ENCODE measurements around the gene LAMC1.

The LAMC1 gene

DNA sequence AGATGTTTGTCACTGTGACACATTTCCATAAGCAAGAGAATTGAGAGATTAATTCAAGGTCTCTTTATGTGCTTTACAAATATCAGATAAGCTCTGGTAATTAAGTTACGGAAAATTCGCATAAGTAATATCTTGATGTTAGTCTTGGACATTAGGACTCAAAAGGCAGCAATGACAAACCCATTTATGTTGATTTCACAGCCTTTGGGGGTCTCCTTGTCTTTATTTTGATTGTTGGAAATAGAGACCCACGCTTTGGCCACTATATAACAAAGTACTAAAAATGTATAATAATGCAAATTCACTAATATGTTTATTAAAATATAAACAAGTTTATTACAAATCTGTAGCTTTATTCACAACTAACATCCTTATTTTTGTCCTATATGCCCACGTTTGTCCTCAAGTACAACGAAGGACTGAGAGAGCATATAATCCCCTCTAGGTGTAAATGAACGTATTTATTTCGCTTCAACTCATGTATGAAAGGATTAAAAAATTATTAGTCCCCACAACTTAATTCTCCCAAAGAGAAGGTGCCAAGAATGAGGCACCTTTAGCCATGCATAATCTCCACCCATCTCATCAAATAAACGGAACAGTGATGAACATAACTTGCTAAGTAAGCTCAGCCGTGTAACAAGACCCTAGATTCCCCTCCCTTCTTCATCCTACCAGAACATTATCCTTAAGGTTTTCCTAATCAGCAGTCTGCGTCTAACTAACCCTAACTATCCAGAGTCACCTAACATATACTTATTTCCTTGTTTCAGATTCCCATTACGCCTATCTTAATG is 1.6 kb upstream of the LAMC1 start:
- no peak for DNase-seq

DNA sequence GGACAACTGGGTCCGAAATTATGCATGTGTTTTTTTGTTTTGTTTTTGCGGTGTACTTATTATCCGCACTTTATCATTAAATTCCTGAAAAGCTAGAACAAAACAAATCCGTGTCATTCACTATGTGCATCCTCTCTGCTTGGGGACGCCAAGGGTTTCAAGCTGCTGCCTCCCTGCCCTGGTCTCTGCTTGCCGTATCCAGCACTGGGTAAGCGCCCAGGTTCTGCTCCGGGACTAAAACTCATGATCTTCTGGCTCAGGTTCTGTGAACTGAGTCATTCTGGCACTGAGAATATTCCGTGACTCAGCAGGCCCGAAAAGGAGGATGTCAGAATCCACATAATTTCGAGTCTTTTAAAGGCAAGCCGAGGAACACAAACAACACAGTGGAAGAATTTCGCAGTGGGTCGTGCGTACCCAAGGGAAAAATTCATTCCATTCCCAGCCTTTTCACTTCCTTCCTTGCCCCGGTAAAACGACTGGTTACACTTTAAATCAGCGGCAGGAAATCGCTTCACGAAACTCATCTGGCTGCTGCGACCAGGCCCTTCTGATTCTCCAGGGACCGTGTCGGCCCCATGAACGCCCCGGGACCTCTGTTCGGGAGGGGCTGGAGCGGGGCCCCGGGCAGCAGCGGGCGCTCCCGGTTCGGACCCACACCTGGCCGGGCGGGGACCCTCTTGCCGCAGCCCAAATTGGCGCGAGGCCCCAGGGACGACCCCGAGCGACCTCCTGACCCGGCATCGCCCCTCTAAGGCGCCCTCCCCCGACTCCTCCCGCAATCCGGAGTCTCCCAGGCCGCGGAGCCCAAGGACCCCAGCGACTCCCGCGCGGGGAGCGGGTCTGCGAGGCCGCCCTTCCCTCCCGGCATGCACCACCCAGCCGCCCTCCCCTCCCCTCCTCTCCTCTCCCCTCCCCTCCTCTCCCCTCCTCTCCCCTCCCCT is 746 bp upstream of the LAMC1 start:
- peak; percentile 89 for DNase-seq

DNA sequence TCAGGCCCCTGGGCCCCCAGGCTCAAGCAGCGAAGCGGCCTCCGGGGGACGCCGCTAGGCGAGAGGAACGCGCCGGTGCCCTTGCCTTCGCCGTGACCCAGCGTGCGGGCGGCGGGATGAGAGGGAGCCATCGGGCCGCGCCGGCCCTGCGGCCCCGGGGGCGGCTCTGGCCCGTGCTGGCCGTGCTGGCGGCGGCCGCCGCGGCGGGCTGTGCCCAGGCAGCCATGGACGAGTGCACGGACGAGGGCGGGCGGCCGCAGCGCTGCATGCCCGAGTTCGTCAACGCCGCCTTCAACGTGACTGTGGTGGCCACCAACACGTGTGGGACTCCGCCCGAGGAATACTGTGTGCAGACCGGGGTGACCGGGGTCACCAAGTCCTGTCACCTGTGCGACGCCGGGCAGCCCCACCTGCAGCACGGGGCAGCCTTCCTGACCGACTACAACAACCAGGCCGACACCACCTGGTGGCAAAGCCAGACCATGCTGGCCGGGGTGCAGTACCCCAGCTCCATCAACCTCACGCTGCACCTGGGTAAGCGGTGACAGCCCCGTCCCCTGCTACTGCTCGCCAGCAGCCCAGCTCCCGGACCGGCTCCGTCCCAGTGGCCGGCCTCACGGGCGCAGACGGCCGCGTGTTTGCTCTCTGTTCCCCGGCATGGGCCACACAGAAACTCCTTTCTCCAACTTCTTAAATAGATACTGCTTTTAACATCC is 539 bp downstream of the LAMC1 start:
- peak; percentile 78 for DNase-seq

DNA sequence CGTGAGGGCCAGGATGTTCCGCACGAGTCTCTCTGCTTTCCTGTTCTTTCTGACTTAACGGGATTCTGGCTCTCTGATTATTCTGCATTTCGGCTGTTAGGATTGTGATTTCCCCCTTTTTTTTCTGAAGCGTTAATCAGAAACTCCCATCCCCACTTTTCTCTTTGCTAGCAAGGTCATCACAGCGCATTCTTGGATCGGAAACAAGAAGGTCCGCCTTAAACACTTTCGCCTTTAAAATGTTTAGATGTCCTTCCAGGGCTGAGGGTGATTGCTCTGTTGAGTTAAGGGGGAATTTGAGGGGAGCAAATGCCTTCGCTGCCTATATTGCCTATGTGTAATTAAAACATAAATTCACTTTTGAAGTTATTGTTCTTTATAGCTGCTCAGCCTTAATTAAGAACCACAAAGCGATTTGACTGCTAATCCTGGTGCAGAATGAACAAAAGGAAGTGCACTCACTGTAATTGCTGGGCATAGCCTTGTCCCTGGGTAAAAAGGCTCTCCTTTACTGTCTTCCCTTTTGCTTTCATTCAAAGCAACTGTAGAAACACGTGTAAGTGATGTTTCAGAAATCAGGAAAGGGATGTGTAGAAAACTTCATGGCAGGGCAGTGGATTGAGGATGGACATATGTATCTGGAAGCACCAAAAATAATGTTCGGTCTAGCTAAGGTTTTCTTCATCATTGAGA is 1.2 kb downstream of the LAMC1 start:
- DNase-seq: no peak

DNA sequence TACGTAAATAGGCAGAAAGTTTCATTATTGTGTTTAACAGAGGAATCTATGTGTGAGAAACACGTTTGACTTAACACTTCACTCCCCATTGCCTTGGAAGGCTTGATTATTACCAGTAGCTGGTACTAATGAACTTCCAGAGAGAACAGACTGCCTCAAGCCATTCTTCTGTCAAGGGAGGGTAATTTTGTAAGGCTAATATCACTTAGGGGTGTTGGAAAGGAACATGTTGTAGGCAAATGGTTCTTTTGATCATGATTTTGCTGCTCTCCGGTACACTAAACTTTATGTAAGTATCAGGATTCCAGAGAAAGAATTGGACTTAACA is 1.8 kb downstream of the LAMC1 start:
- no peak for DNase-seq

DNA sequence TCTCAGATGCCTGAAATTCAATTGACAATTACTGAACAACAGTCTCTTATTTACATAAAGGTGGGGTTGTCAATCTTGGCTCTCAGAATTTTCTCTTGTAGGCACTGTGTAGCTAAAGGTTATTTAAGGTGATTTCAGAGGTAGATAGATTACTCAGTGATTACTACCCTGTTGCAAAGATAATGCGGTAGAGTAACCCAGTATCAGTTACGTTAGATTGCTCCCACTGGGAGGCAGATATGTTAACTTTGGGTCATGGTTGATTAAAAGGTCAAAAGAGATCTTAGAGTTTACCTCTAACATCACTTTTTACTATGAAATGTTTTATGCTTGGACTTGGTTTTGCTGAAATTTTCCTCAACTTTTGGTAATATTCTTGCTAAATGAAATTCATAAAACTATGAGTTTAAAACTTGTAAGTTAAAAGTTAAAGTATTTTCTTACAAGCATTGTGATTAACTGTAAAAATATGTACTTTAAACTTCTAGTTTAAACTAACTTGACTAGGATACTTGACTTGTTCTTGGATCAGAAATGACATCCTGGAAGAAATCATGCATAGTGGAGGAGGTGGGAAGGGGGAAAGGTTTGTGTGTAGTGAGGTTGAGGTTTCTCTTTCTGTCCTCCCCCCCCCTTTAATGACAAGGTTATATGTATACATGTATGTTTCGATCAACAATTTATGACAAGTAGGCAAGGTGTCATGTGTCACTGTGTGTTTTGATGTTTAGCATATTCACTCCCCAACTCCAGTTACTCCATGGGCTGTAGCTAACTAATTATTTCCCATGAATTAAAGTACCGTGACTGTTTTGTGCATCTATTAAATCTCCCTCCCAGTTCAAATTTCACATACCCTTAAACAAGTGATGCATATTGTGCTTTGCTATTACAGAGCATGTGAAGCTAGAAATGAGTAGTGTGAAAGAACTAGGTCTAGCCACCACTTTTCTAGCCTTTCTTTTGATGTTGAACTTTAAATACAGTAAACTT is 2.9 kb downstream of the LAMC1 start:
- DNase-seq: no peak

DNA sequence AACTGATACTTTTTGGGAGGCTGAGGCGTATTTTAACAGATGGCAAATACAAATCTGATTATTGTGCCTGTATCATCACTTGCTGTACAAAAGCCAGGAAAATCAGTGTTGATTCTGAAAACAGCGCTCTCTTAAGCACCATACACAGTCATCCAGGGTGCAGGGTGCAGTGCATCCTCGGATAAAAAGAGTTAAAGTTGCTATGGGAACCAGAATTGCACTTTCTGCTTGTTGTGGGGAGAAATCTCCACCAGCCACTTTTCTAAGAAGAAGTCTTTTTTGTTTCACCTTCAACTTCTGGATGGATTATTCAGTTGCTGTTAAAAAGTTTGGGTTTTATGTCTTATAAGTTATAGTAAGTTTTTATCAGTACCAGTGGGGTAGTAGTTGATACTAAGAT is 3.8 kb downstream of the LAMC1 start:
- no peak for DNase-seq

DNA sequence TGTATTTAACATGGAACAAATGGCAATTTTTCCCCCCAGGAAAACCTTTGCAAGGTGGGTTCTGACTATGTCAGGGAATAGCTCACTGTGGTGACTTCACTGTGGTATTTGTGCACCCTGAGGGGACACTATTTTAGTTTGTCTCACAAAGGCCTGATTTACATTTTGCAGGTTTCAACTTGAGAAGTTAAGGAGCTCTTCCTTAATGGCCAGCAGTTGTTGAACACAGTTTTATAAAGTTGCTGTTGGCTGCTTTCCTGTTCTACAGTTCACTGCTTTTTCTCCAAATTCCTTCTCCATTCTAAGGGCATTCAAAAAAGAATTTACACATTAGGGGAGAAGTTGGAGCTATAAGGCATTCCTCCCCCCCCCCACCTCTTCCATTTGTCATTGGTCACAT is 4.6 kb downstream of the LAMC1 start:
- DNase-seq: no peak

DNA sequence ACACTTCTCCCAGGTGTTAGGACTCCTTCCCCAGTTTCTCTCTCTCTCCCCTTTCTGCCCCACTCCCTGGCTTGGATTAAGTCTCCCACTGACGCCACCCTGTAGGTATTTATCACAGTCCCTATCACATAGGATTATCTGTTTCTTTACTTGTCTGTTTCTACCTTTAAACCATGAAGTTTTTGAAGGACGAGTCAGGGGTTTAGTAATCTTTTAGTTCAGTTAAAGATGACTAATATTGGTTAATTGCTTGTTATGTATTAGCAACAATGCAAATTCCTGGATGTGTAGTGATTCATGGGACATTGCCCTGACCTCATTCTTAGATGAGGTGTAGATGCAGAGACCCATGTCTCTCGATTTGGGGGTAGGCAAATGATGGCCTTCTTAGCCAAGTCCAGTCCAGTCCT is 6.4 kb downstream of the LAMC1 start:
- no peak for DNase-seq

DNA sequence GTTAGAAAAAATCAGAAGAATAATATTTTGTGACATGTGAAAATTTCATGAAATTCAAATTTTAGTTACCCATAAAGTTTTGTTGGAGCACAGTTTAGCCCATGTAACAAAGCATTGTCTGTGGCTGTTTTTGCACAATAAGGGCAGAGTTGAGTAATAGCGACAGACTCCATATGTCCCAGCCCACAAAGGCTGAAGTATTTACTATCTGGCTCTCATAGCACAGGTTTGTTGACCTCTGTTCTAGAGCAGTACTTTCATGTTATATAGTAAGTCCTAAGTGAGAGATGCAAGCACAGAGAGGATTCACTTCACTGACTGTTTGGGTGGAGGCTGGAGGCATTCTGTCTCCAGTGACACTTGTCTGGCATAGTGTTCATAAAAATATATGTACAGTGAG is 6.8 kb downstream of the LAMC1 start:
- no peak for DNase-seq

DNA sequence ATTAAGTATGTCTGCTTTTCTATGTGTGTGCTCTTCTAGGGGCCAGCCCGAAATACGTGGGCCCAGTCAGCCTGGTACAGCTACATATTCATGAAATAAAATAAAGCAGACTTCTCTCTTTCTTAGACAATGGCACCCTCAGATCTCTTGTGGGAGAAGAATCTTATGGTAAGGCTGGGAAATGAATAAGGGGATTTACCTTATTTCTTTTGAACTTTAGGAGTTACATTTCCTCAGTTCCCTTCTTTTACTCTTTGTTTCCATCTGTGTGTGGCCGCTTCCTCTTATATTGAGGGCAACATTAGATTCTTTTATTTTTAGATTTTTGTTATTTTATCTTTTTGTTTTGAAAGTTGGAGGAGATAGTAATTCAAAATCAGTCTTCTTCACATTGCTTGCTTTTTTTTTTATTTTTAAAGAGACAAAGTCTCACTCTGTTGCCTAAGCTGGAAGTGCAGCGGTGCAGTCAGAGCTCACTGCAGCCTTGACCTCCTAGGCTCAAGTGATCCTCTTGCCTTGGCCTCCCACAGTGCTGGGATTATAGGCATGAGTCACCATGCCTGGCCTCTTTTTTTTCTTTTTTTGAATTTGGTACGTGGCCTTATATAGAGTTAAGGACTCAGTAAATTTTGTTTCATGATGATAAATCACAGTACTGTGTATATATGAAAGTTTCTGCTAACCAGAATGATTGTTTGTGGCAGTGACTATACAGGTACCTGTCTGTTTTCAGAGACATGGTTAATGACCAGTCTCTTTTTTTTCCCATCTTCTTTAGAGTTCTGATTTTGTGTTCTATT is 9.1 kb downstream of the LAMC1 start:
- DNase-seq: no peak

DNA sequence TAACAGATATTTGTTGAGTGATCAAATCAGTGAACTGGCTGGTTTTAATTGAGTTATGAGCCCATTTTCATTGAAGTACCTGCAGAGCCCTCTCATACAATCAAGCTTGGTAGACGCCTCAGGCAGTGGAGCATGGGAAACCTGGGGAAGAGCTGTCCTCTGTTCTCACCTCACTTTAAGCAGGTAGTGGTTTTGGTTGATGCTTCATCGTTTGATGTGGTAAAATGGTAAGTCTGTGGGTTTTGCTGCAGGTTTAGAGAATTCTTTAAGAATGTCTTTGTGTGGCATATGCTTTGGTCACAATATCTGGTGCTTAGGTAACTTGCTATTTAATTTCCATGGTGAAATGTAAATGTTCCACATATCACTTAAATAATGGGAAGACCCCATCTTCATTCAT is 10.0 kb downstream of the LAMC1 start:
- no peak for DNase-seq

DNA sequence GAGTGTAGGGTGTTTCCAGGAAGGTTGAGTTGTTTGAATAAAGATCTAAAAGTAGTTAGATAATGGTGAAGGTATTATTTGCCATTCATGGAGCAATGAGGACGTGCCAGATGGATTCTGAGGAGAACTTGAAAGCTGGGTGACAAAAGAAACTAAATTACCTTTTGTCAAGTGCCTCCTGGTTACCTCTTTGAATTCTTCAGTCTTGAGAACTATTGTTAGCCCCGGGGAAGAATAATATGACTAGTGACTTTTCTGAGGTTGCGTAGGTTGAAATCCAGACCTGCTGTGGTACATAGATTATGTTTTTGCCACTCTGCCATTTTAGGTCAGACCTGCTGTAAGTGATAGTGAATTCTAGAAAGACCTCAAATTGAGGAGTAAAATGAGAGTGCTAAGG is 11.5 kb downstream of the LAMC1 start:
- DNase-seq: no peak

DNA sequence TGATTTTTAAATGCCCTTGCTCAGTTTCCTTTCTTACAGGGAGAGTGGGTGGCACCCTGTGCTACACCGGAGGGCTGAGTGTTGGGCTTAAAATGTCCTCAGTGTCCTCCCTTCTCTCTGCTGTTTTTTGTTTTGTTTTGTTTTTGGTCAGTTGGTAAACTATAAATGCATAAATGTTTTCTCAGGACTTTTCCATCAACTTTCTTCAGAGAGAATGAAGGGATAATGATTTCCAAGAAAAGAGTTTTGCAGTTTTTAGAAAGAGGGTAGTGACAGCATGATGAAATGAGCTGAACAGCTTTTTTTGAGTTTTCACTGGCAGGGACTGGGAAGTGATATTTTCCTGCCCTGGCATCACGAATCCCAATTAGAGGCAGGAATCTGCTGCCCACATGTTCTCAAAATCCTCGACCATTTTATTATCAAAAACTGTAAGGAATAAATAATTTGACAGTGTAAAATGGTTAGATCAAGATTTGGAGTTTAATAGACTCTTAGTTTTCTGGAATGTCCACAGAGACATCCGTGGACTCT is 15.2 kb downstream of the LAMC1 start:
- no peak for DNase-seq

DNA sequence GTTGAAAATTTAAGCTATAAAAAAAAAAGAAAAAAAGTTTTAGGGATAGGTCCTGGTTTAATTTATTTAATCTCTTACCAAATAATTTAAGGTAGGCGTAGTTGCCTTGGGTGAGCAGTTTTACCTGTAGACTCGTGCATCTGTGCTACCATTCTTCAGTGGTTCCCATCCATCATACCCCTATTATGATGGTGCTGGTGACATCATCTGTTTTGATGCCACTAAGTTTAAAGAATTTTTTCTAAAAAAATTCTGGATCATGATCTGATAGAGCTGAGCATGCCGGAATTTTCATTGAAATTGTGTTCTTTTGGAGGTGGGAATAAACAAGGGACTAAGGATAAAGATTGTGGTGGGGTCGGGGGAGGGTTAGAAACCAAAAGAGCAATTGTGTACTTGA is 15.7 kb downstream of the LAMC1 start:
- DNase-seq: no peak

DNA sequence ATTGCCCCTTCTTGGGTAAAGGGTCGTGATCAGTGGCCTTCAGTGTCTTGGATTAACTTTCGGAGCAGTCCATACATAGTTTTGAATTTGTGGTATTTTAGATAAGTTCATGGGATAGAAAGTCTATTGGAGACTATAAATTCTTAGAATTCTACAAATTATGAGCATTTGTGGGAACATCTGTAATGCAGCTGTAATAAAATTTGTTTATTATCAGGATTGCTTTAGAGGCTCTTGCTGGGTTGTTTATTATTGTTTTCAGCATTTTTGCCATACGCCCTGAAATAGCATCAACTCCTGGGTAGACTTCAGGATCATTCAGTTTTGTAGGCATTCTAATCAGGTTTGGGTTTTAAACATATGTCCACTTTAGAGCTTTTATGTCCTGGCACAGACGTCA is 16.1 kb downstream of the LAMC1 start:
- DNase-seq: no peak

DNA sequence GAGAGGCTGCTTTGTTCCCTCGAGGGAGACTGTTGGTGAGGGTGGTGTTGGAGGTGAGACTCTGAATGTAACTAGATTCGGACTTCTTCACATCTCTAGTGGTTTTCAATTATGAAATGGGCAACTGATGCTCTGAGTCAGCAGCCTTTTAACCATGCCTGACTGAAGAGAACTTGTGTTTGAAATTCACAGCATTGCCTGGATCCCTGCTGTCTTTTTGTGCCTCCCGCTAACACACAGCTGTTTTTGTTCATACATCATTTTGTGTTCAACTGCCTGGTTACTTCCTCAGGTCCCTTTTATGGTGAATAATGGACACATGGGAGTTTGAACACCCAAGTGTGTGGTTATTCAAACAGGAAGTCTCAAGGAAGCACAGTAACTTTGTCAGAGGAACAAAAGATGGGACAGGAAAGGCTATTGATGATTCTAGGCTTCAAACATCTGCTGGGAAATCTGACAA is 16.8 kb downstream of the LAMC1 start:
- no peak for DNase-seq

DNA sequence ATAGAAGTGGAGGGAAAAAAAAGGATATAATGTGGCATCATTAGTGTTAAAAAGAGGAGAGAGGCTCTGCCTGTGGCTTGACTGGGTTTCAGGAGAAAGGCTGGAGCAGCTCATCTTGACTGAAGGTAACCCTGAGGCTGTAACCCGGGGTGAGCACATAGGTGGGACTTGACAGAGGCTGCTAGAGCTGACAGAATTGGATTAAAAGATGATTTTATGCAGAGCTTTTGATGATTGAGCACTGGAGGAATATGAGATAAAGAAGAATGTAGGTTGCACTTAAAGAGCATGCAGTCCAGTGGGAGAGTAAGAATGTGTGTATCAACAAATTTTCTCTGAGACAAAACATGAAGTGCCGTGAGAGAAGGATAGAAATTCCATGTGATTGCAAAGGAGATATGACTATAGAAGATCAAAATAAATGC is 17.3 kb downstream of the LAMC1 start:
- no peak for DNase-seq

DNA sequence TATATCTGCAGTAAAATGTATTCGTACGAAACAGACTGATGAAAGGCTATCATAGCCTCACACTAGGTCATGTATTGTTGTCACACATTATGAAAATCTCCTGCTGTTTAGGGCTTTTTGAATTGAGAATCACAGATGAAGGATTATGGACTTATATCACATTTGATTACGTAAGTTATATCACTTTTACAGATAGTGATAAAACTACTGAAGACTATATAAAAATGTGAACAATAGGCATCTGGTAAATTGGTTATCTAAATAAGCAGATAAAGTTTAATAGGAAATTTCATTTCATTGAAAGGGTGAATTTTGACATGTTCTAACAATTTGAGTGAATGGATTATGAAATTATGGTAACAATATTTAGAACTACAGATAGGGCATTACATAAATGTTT is 20.0 kb downstream of the LAMC1 start:
- DNase-seq: no peak

All from left hindlimb (tissue), 1 donor.